HEK293T (cell line): Measurements from ENCODE around the gene MMP11.

ENCODE experiments used
- ARNT ChIP-seq: fragments of 450-650 bp; IDR thresholded peaks from 2 replicates; pipeline ENCODE4 v1.6.1; 2017; ENCODE audit warnings: mild to moderate bottlenecking
- BHLHE40 ChIP-seq: fragments of 450-650 bp; IDR thresholded peaks from 2 replicates; pipeline ENCODE4 v1.6.1; 2016; ENCODE audit warnings: mild to moderate bottlenecking, moderate library complexity, borderline replicate concordance
- ELF4 ChIP-seq: fragments of 450-650 bp; IDR thresholded peaks from 2 replicates; pipeline ENCODE4 v1.6.1; 2017; ENCODE audit warnings: antibody characterized with exemption
- FOXA1 ChIP-seq: fragments of 450-650 bp; IDR thresholded peaks from 2 replicates; pipeline ENCODE4 v1.6.1; 2016; ENCODE audit warnings: mild to moderate bottlenecking
- FOXK2 ChIP-seq: fragments of 450-650 bp; IDR thresholded peaks from 2 replicates; pipeline ENCODE4 v1.6.1; 2016; ENCODE audit warnings: mild to moderate bottlenecking
- FOXM1 ChIP-seq: fragments of 450-650 bp; IDR thresholded peaks from 2 replicates; pipeline ENCODE4 v1.6.1; 2017; ENCODE audit warnings: mild to moderate bottlenecking, borderline replicate concordance
- HDGF ChIP-seq: fragments of 450-650 bp; IDR thresholded peaks from 2 replicates; pipeline ENCODE4 v1.6.1; 2017; ENCODE audit warnings: antibody characterized with exemption, borderline replicate concordance
- L3MBTL2 ChIP-seq: fragments of 450-650 bp; conservative IDR thresholded peaks from 2 replicates; pipeline ENCODE4 v1.6.1; 2016; ENCODE audit warnings: mild to moderate bottlenecking
- SP1 ChIP-seq: fragments of 450-650 bp; IDR thresholded peaks from 2 replicates; pipeline ENCODE4 v1.6.1; 2017
- SUZ12 ChIP-seq: fragments of 450-650 bp; IDR thresholded peaks from 2 replicates; pipeline ENCODE4 v1.6.1; 2016; ENCODE audit warnings: mild to moderate bottlenecking
- TARDBP ChIP-seq: fragments of 450-650 bp; IDR thresholded peaks from 2 replicates; pipeline ENCODE4 v1.6.1; 2016
- ZNF384 ChIP-seq: fragments of 450-650 bp; IDR thresholded peaks from 2 replicates; pipeline ENCODE4 v1.6.1; 2016
- TF ChIP-seq, protein P1 (sequence below): fragments of 450-650 bp; IDR thresholded peaks from 2 replicates; pipeline ENCODE4 v1.6.1; 2016

DNA sequence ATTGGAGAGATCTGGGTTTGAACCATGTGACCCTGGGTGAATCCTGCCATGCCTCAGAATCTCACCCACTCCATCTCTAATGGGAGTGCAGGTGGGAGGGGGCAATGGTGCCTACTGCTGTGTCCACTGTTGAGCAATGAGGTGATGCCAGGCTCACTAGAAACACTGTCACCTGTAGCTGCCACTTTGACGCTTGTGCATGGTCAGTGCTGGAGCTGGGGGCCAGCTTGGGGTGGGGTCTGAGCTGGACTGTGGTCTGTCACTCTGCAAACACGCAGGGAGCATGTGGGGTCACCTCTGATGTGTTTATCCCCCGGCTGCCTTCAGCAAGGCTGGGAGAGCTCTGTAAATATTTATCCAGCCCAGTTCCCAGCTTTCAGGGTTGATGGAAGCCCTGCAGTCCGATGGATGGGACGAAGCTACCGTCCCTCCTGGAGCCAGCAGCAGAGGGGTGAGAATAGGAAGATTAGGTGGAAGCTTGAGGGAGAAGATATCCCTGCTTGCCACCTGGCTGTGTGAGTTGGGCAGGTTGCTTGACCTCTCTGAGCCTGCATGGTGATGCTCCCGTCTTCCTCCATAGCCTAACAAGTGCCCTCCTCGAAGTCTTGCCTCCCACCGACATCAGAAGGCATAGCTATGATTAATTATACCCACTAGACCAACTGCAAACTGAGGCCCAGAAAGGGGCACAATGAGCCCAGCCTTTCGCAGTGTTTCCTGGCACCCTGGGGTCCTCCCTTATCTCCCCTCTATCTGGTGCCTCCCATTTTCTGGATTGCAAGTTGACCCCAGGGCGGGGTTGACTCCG, 1.7 kb downstream of the MMP11 start:
- TF ChIP-seq SUZ12: no peak
- TF ChIP-seq FOXA1: no peak
- TF ChIP-seq, protein P1, sequence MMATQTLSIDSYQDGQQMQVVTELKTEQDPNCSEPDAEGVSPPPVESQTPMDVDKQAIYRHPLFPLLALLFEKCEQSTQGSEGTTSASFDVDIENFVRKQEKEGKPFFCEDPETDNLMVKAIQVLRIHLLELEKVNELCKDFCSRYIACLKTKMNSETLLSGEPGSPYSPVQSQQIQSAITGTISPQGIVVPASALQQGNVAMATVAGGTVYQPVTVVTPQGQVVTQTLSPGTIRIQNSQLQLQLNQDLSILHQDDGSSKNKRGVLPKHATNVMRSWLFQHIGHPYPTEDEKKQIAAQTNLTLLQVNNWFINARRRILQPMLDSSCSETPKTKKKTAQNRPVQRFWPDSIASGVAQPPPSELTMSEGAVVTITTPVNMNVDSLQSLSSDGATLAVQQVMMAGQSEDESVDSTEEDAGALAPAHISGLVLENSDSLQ: no peak
- no peak for TF ChIP-seq FOXM1
- no peak for TF ChIP-seq SP1
- no peak for TF ChIP-seq L3MBTL2
- no peak for TF ChIP-seq ZNF384
- TF ChIP-seq ARNT: no peak
- TF ChIP-seq HDGF: no peak
- TF ChIP-seq ELF4: no peak
- no peak for TF ChIP-seq FOXK2
- TF ChIP-seq BHLHE40: no peak
- no peak for TF ChIP-seq TARDBP
